Neural progenitor cell (in vitro differentiated cells): ENCODE data around the gene MROH9. TPM values are rescaled to one million over a fixed set of nuclear protein-coding genes. Genes with fewer than 3 reads are reported as not detected.
A peak's percentile ranks its signal among the peaks of the same experiment; 100 is the strongest.

Experiments
- DNase-seq: peaks from one replicate; pipeline ENCODE4 v3.0.0-alpha.2; 2016; ENCODE audit warnings: low spot score
- H2AFZ ChIP-seq: fragments of 200-600 bp; sonication (generic); replicated peaks from 2 replicates; pipeline ENCODE4 v1.6.1; 2016; ENCODE audit warnings: antibody characterized with exemption
- H3F3A ChIP-seq: fragments of 200-600 bp; sonication (generic); 2 replicates; pipeline ENCODE4 v1.6.1; 2016; ENCODE audit warnings: antibody characterized with exemption, low read depth
- H3K27ac ChIP-seq: fragments of 200-600 bp; sonication (generic); 2 replicates; pipeline ENCODE4 v1.5.1; 2016; ENCODE audit warnings: mild to moderate bottlenecking
- H3K27me3 ChIP-seq: fragments of 200-600 bp; sonication (generic); 2 replicates; pipeline ENCODE4 v1.6.1; 2016; ENCODE audit warnings: mild to moderate bottlenecking, moderate library complexity
- H3K36me3 ChIP-seq: fragments of 200-600 bp; sonication (generic); 2 replicates; pipeline ENCODE4 v1.5.1; 2016
- H3K4me1 ChIP-seq: fragments of 200-600 bp; sonication (generic); 2 replicates; pipeline ENCODE4 v1.6.1; 2016; ENCODE audit warnings: mixed run types
- H3K4me2 ChIP-seq: fragments of 200-600 bp; sonication (generic); 2 replicates; pipeline ENCODE4 v1.6.1; 2016
- H3K4me3 ChIP-seq: fragments of 200-600 bp; sonication (generic); 2 replicates; pipeline ENCODE4 v1.5.1; 2016
- H3K79me2 ChIP-seq: fragments of 200-600 bp; sonication (generic); 2 replicates; pipeline ENCODE4 v1.6.1; 2016; ENCODE audit warnings: low read depth
- H3K9ac ChIP-seq: fragments of 200-600 bp; sonication (generic); 2 replicates; pipeline ENCODE4 v1.6.1; 2016
- H3K9me3 ChIP-seq: fragments of 200-600 bp; sonication (generic); 2 replicates; pipeline ENCODE4 v1.5.1; 2016; ENCODE audit warnings: low read depth
- H4K20me1 ChIP-seq: fragments of 200-600 bp; sonication (generic); 2 replicates; pipeline ENCODE4 v1.6.1; 2016; ENCODE audit warnings: low read depth
- H3K27ac Mint-ChIP-seq: 3 replicates; pipeline ENCODE4 v1.8.0; 2021; ENCODE audit warnings: mixed read lengths
- H3K27me3 Mint-ChIP-seq: 2 replicates; pipeline ENCODE4 v1.8.0; 2022; ENCODE audit warnings: low read depth, mild to moderate bottlenecking, inconsistent platforms, moderate library complexity, mixed read lengths; ENCODE audit not compliant: insufficient read depth
- H3K36me3 Mint-ChIP-seq: 3 replicates; pipeline ENCODE4 v1.8.0; 2021; ENCODE audit warnings: mixed read lengths
- H3K4me1 Mint-ChIP-seq: 3 replicates; pipeline ENCODE4 v1.8.0; 2021; ENCODE audit warnings: mixed read lengths
- H3K4me3 Mint-ChIP-seq: 3 replicates; pipeline ENCODE4 v1.8.0; 2021; ENCODE audit warnings: mild to moderate bottlenecking, moderate library complexity, mixed read lengths
- H3K9me3 Mint-ChIP-seq: 3 replicates; pipeline ENCODE4 v1.8.0; 2020; ENCODE audit warnings: mixed read lengths
- EZH2 ChIP-seq: fragments of 200-600 bp; sonication (generic); IDR thresholded peaks from 2 replicates; pipeline ENCODE4 v1.6.1; 2017; ENCODE audit warnings: antibody characterized with exemption, mild to moderate bottlenecking, moderate library complexity
- EZH2phosphoT487 ChIP-seq: fragments of 200-600 bp; sonication (generic); IDR thresholded peaks from 2 replicates; pipeline ENCODE4 v1.6.1; 2017; ENCODE audit warnings: antibody characterized with exemption
- total RNA-seq: library from RNA; depleted of rRNA; stranded (reverse); fragments of >200 nt; gene quantifications from 2 replicates; pipeline ENCODE4 v1.2.3, GENCODE V29; 2015; ENCODE audit warnings: low replicate concordance
- TF ChIP-seq, protein P1 (sequence below): fragments of 200-600 bp; sonication (generic); IDR thresholded peaks from 2 replicates; pipeline ENCODE4 v1.5.1; 2017; ENCODE audit warnings: antibody characterized with exemption, mild to moderate bottlenecking

MROH9 gene
- total RNA-seq, 1 donor from 2014 or later = not detected

DNA sequence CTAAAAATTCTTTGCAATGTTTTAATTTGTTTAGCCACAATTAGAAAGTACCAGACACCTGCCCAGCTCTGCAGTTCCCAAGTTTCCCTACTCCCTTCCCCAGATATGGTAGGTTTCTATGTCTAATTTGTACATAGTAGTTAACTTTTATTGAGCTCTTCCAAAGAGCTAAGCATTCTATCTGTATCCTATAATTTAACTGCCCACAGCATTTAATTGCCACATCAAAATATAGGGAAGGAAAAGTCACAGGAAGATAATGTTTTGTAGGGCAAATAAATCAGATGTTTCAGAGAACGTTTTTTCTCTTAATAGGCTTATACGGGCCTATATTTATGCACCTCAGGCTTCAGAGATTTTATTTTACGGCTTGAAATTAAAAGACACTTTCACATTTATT lies 139.7 kb downstream of the MROH9 start:
- Histone ChIP-seq H4K20me1 (no peaks in the 10 kb centered on the region), H3K4me2 (no peak overlapping the region), H3K4me1 (no peaks in the 10 kb centered on the region), H3K79me2 (no peaks in the 10 kb centered on the region), H3K9me3 (no peaks in the 10 kb centered on the region), H3K27me3 (no peaks in the 10 kb centered on the region), H2AFZ (no peak overlapping the region), H3K36me3 (no peaks in the 10 kb centered on the region), H3K9ac (no peak overlapping the region), H3K27ac (no peak overlapping the region), H3K4me3 (no peak overlapping the region), H3F3A (no peaks in the 10 kb centered on the region)
- TF ChIP-seq EZH2phosphoT487 = no peak
- TF ChIP-seq, protein P1, sequence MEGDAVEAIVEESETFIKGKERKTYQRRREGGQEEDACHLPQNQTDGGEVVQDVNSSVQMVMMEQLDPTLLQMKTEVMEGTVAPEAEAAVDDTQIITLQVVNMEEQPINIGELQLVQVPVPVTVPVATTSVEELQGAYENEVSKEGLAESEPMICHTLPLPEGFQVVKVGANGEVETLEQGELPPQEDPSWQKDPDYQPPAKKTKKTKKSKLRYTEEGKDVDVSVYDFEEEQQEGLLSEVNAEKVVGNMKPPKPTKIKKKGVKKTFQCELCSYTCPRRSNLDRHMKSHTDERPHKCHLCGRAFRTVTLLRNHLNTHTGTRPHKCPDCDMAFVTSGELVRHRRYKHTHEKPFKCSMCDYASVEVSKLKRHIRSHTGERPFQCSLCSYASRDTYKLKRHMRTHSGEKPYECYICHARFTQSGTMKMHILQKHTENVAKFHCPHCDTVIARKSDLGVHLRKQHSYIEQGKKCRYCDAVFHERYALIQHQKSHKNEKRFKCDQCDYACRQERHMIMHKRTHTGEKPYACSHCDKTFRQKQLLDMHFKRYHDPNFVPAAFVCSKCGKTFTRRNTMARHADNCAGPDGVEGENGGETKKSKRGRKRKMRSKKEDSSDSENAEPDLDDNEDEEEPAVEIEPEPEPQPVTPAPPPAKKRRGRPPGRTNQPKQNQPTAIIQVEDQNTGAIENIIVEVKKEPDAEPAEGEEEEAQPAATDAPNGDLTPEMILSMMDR = no peak
- no peak for TF ChIP-seq EZH2
- no peaks in the 10 kb centered on the region for H3K27me3 Mint-ChIP-seq
- H3K4me3 Mint-ChIP-seq = no peak overlapping the region
- no peaks in the 10 kb centered on the region for H3K4me1 Mint-ChIP-seq
- DNase-seq = no peak
- H3K36me3 Mint-ChIP-seq = no peaks in the 10 kb centered on the region
- no peak overlapping the region for H3K27ac Mint-ChIP-seq
- H3K9me3 Mint-ChIP-seq = peaks cover 2% of the 10 kb centered on the region

DNA sequence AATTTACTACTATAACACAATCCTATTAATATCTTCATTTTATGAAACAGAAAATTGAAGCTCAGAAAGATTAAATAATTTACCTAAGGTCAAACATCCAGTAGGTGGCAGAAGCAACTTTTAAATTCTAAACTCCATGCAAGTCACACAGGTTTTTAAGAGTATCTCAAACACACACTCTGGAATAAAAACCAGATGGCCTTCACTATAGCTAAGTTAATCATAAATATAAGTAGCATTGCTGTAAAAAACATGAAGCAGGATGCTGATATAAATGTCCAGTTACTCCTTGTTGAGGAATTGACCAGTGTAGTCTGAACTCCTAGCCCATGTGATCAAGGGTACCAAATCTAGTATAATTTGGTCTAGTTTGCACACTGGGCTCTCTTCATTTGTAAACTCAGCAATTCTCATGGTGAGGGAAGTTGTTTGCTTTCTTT lies 146.0 kb downstream of the MROH9 start:
- peak; percentile 23 for DNase-seq
- Mint-ChIP-seq H3K27me3 (no peaks in the 10 kb centered on the region), H3K4me3 (no peak overlapping the region), H3K36me3 (no peaks in the 10 kb centered on the region), H3K27ac (peak overlapping the region; percentile 74), H3K4me1 (peaks cover 6% of the 10 kb centered on the region), H3K9me3 (peaks cover 2% of the 10 kb centered on the region)
- H3F3A ChIP-seq = no peaks in the 10 kb centered on the region
- H3K27me3 ChIP-seq = no peaks in the 10 kb centered on the region
- H3K4me3 ChIP-seq = no peak overlapping the region
- no peaks in the 10 kb centered on the region for H3K36me3 ChIP-seq
- H3K9me3 ChIP-seq = no peaks in the 10 kb centered on the region
- no peak overlapping the region for H3K4me2 ChIP-seq
- no peak overlapping the region for H3K9ac ChIP-seq
- H3K4me1 ChIP-seq = peaks cover 5% of the 10 kb centered on the region
- no peaks in the 10 kb centered on the region for H3K79me2 ChIP-seq
- H3K27ac ChIP-seq = no peak overlapping the region
- TF ChIP-seq, protein P1 = peak; percentile 61
- no peak for TF ChIP-seq EZH2
- no peak for TF ChIP-seq EZH2phosphoT487
- no peaks in the 10 kb centered on the region for H4K20me1 ChIP-seq
- peak overlapping the region; percentile 87 for H2AFZ ChIP-seq

DNA sequence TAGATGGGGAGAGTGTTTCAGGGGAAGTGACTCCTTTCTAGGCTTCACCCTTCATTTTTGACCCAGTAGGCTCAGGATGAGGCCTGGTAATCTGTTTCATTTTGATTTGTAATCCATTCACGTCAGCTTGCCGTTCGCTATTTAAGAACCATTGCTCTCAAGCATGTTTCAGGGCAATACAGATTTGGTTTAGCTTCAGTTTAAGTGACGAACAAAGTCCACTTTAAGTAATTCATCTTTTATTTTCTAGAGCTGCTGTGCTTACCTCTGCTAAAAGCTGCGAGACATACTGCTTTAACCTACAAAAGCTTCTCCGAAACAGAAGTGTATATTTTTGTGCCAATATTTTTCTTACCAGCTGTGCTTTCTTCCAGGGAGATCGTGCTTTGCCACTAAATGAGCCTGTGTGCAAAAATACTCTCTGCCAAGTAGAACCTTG lies 146.4 kb downstream of the MROH9 start:
- Mint-ChIP-seq H3K9me3 (peaks cover 2% of the 10 kb centered on the region), H3K4me1 (peaks cover 6% of the 10 kb centered on the region), H3K27ac (peak overlapping the region; percentile 74), H3K27me3 (peaks cover 2% of the 10 kb centered on the region), H3K4me3 (no peak overlapping the region), H3K36me3 (no peaks in the 10 kb centered on the region)
- H3K9me3 ChIP-seq = no peaks in the 10 kb centered on the region
- no peak overlapping the region for H3K4me2 ChIP-seq
- no peaks in the 10 kb centered on the region for H3K27me3 ChIP-seq
- no peaks in the 10 kb centered on the region for H3K36me3 ChIP-seq
- no peaks in the 10 kb centered on the region for H4K20me1 ChIP-seq
- no peak for DNase-seq
- no peak overlapping the region for H3K9ac ChIP-seq
- H3K4me3 ChIP-seq = no peak overlapping the region
- TF ChIP-seq, protein P1 = no peak
- TF ChIP-seq EZH2phosphoT487 (no peak), EZH2 (no peak)
- H3K4me1 ChIP-seq = peaks cover 5% of the 10 kb centered on the region
- no peaks in the 10 kb centered on the region for H3F3A ChIP-seq
- H2AFZ ChIP-seq = peak overlapping the region; percentile 87
- H3K27ac ChIP-seq = no peak overlapping the region
- H3K79me2 ChIP-seq = no peaks in the 10 kb centered on the region

DNA sequence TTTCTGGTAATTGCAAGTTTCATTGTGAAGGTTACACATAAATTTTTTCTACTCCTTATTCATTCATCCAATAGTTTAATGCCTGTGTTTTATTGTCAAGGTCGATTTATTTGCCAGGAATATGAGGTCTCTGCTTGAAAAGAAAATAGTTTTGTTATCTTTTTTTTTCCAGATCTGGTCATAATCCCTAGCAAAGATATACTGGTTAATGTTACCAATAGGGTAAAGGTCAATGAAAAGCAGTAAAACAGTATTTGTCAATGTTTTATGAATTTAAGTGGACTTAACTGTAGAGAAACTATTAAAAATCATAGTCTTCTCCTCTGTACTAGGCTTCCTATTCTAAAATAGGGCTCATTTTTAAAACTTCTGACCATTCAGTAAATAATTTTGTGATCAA lies 147.3 kb downstream of the MROH9 start:
- no peak overlapping the region for H2AFZ ChIP-seq
- no peak overlapping the region for H3K4me3 Mint-ChIP-seq

More for the DNA sequence above, 147.3 kb downstream of the MROH9 start:
- no peak overlapping the region for H3K4me2 ChIP-seq
- TF ChIP-seq EZH2 = no peak
- no peak for TF ChIP-seq EZH2phosphoT487
- TF ChIP-seq, protein P1 = no peak
- Mint-ChIP-seq H3K4me1 (peaks cover 6% of the 10 kb centered on the region), H3K9me3 (peaks cover 2% of the 10 kb centered on the region), H3K36me3 (no peaks in the 10 kb centered on the region), H3K27me3 (peaks cover 2% of the 10 kb centered on the region), H3K27ac (no peak overlapping the region)
- H3K9ac ChIP-seq = no peak overlapping the region
- H3K4me1 ChIP-seq = peaks cover 5% of the 10 kb centered on the region
- no peaks in the 10 kb centered on the region for H3K36me3 ChIP-seq
- H3F3A ChIP-seq = no peaks in the 10 kb centered on the region
- H3K27ac ChIP-seq = no peak overlapping the region
- no peaks in the 10 kb centered on the region for H3K9me3 ChIP-seq
- H4K20me1 ChIP-seq = no peaks in the 10 kb centered on the region
- H3K79me2 ChIP-seq = no peaks in the 10 kb centered on the region
- no peak overlapping the region for H3K4me3 ChIP-seq
- DNase-seq = no peak
- H3K27me3 ChIP-seq = no peaks in the 10 kb centered on the region
